K562 (cell line): ENCODE data around the gene FGF23. TPM values are rescaled to one million over a fixed set of nuclear protein-coding genes. Genes with fewer than 3 reads are reported as not detected.

Experiments used
- BACH1 ChIP-seq: fragments of 200-800 bp; sonication (Bioruptor generic); IDR thresholded peaks from 2 replicates; pipeline ENCODE4 v1.6.1; 2016; ENCODE audit warnings: missing genetic modification characterization, missing compliant biosample characterization
- CCAR2 ChIP-seq: fragments of 200-400 bp; formaldehyde crosslinking; IDR thresholded peaks from 2 replicates; pipeline ENCODE4 v1.6.1; 2017; ENCODE audit warnings: mild to moderate bottlenecking, low read depth, low read length
- E4F1 ChIP-seq: fragments of 250-450 bp; sonication (Bioruptor Pico); IDR thresholded peaks from 2 replicates; pipeline ENCODE4 v1.5.0; 2021; ENCODE audit warnings: mild to moderate bottlenecking, borderline replicate concordance
- FOXP1 ChIP-seq: sonication (generic); formaldehyde crosslinking; IDR thresholded peaks from 2 replicates; pipeline ENCODE4 v1.8.0; 2022; ENCODE audit warnings: mild to moderate bottlenecking, missing genetic modification reagents
- GMEB1 ChIP-seq: fragments of 250-450 bp; sonication (Bioruptor Pico); IDR thresholded peaks from 2 replicates; pipeline ENCODE4 v1.4.0; 2020; ENCODE audit warnings: mild to moderate bottlenecking
- KAT7 ChIP-seq: sonication (generic); formaldehyde crosslinking; IDR thresholded peaks from 2 replicates; pipeline ENCODE4 v1.8.0; 2022; ENCODE audit warnings: missing genetic modification reagents, mild to moderate bottlenecking, borderline replicate concordance
- PCBP1 ChIP-seq: fragments of 200-400 bp; formaldehyde crosslinking; IDR thresholded peaks from 2 replicates; pipeline ENCODE4 v1.6.1; 2018; ENCODE audit warnings: mild to moderate bottlenecking, low read depth, low read length; ENCODE audit not compliant: poor library complexity, severe bottlenecking
- RAD21 ChIP-seq, 2 experiments: fragments of 250-450 bp in 1 of 2; fragments of 450-650 bp in 1 of 2; sonication (Bioruptor Pico) in 1 of 2; formaldehyde crosslinking in 1 of 2; IDR thresholded peaks in 1 of 2; conservative IDR thresholded peaks in 1 of 2; 2 replicates each; pipeline versions ENCODE4 v1.4.0 to v1.8.0; 2020 to 2022; ENCODE audit warnings: mild to moderate bottlenecking in 2 of 2, moderate library complexity in 1 of 2
- RFX5 ChIP-seq: IDR thresholded peaks from 2 replicates; pipeline ENCODE4 v1.6.1; 2011; ENCODE audit warnings: low read depth, mild to moderate bottlenecking, improper control_type of control experiment, low read length
- RFX7 ChIP-seq: fragments of 250-450 bp; sonication (Bioruptor Pico); IDR thresholded peaks from 2 replicates; pipeline ENCODE4 v1.5.1; 2021; ENCODE audit warnings: mild to moderate bottlenecking
- SNIP1 ChIP-seq: fragments of 450-650 bp; IDR thresholded peaks from 2 replicates; pipeline ENCODE4 v1.7.1; 2017; ENCODE audit warnings: low read depth, mild to moderate bottlenecking
- TGIF2 ChIP-seq: sonication (generic); formaldehyde crosslinking; IDR thresholded peaks from 2 replicates; pipeline ENCODE4 v1.8.1; 2022; ENCODE audit warnings: mild to moderate bottlenecking, missing genetic modification reagents, moderate library complexity
- ZFP36 ChIP-seq: fragments of 150-350 bp; IDR thresholded peaks from 2 replicates; pipeline ENCODE4 v1.6.1; 2018; ENCODE audit warnings: low read length, low read depth; ENCODE audit not compliant: partially characterized antibody
- ZNF655 ChIP-seq: fragments of 250-450 bp; sonication (Bioruptor Pico); IDR thresholded peaks from 2 replicates; pipeline ENCODE4 v1.5.0; 2021
- polyA plus RNA-seq, 8 experiments: library from polyadenylated mRNA; depleted of rRNA in 4 of 8; stranded (reverse) in 5 of 8; unstranded in 3 of 8; fragments of >200 nt; fragmentation: Nextera tagmentation in 2 of 8; fragmentation: Illumina TruSeq in 1 of 8; extraction: Ambion mirVana in 2 of 8; extraction: Trizol in 1 of 8; gene quantifications; 2 replicates each; pipeline versions ENCODE4 v1.2.1 to v1.2.3, GENCODE V29; 2011 to 2014; ENCODE audit warnings: inconsistent platforms in 1 of 8, missing spikeins in 1 of 8
- total RNA-seq, 7 experiments: library from RNA; depleted of rRNA in 6 of 7; stranded (reverse); fragments of >200 nt in 6 of 7; fragmentation: Illumina TruSeq in 2 of 7; extraction: Trizol in 2 of 7; gene quantifications; 2 replicates each; pipeline versions ENCODE4 v1.2.1 to v1.2.3, GENCODE V29; 2011 to 2021; ENCODE audit warnings: low replicate concordance in 1 of 7

FGF23 gene
- total and polyA plus RNA-seq, 9 of the 15 experiments (the other 6 are each of a cell fraction or from before 2014, with no cell fraction given) = 0.38 TPM; not detected in 8

GRCh38 chr12:4388662-4389061 is 9.2 kb upstream of the FGF23 start (continued):
- no peak for TF ChIP-seq TGIF2
- TF ChIP-seq KAT7 (CRISPR knock-in tag) = no peak
- TF ChIP-seq FOXP1 (CRISPR knock-in tag) = no peak
- no peak for TF ChIP-seq GMEB1 (CRISPR knock-in tag)
- no peak for TF ChIP-seq ZFP36
- TF ChIP-seq ZNF655 (CRISPR knock-in tag) = no peak
- TF ChIP-seq PCBP1 = no peak
- no peak for TF ChIP-seq RFX5
- TF ChIP-seq E4F1 (CRISPR knock-in tag) = no peak
- no peak for TF ChIP-seq BACH1 (tag)
- no peak for TF ChIP-seq RFX7 (CRISPR knock-in tag)
- no peak for TF ChIP-seq CCAR2
- TF ChIP-seq RAD21 (CRISPR knock-in tag; conservative IDR thresholded peaks at IDR 0.05 in 1 of 2, IDR thresholded peaks at IDR 0.05 in 1 of 2) = peak in 1 of 2 experiments; percentile 26; a peak in 2 of 4 replicates
- TF ChIP-seq SNIP1 = no peak
